COLO829 (cell line): ENCODE data around the gene DZIP1.

Experiments
- DNase-seq: peaks from one replicate; pipeline ENCODE4 v3.0.0; 2012; ENCODE audit warnings: low spot score

Gene DZIP1

GRCh38 chr13:95541911-95542474 is 102.5 kb downstream of the DZIP1 start:
- DNase-seq: no peak

GRCh38 chr13:95541308-95541707 is 103.2 kb downstream of the DZIP1 start:
- DNase-seq: no peak

- DNase-seq: no peak
Observed at GRCh38 chr13:95540888-95541287, 103.6 kb downstream of the DZIP1 start.

- DNase-seq: no peak
Observed at GRCh38 chr13:95536632-95537241, 107.8 kb downstream of the DZIP1 start.

- DNase-seq: peak; percentile 53
Observed at GRCh38 chr13:95535243-95535642, 109.3 kb downstream of the DZIP1 start.

- peak; percentile 64 for DNase-seq
Observed at GRCh38 chr13:95533545-95534160, 110.9 kb downstream of the DZIP1 start.

GRCh38 chr13:95530178-95530577 is 114.3 kb downstream of the DZIP1 start:
- DNase-seq: no peak
